ENCODE results near the gene CDC73.
"Not testable (repeated sequence)": the region's sequence is repeated elsewhere in the genome, so short reads cannot be mapped to it uniquely, and the experiment has no call there.

The CDC73 gene

GRCh38 chr1:193114485-193115095 lies 7.2 kb upstream of the CDC73 start:
- DNase-seq, result no peak

- DNase-seq, result no peak
Measured at GRCh38 chr1:193115629-193116227, 6.1 kb upstream of the CDC73 start.

GRCh38 chr1:193117167-193117566 lies 4.7 kb upstream of the CDC73 start:
- not testable (repeated sequence) for DNase-seq

- DNase-seq, result peak; percentile 52
Measured at GRCh38 chr1:193118194-193118593, 3.6 kb upstream of the CDC73 start.

GRCh38 chr1:193118803-193119730 lies 2.8 kb upstream of the CDC73 start:
- DNase-seq, result peak; percentile 52

- DNase-seq, result peak; percentile 63
Measured at GRCh38 chr1:193120604-193121166, 1.1 kb upstream of the CDC73 start.

GRCh38 chr1:193123751-193124150 lies 1.9 kb downstream of the CDC73 start:
- DNase-seq, result peak; percentile 51

GRCh38 chr1:193125369-193125768 lies 3.5 kb downstream of the CDC73 start:
- DNase-seq, result no peak

GRCh38 chr1:193131266-193131860 lies 9.5 kb downstream of the CDC73 start:
- DNase-seq, result no peak

GRCh38 chr1:193140254-193140653 lies 18.4 kb downstream of the CDC73 start:
- DNase-seq, result no peak

GRCh38 chr1:193141804-193142203 lies 20.0 kb downstream of the CDC73 start:
- no peak for DNase-seq

- no peak for DNase-seq
Measured at GRCh38 chr1:193142409-193142808, 20.6 kb downstream of the CDC73 start.

GRCh38 chr1:193143285-193143684 lies 21.5 kb downstream of the CDC73 start:
- peak; percentile 61 for DNase-seq

- DNase-seq, result no peak
Measured at GRCh38 chr1:193144361-193144938, 22.6 kb downstream of the CDC73 start.

- no peak for DNase-seq
Measured at GRCh38 chr1:193144999-193145398, 23.2 kb downstream of the CDC73 start.

- no peak for DNase-seq
Measured at GRCh38 chr1:193156117-193156821, 34.4 kb downstream of the CDC73 start.

GRCh38 chr1:193156822-193157142 lies 35.0 kb downstream of the CDC73 start:
- no peak for DNase-seq

GRCh38 chr1:193157360-193157759 lies 35.5 kb downstream of the CDC73 start:
- no peak for DNase-seq

- DNase-seq, result peak; percentile 36
Measured at GRCh38 chr1:193176113-193176512, 54.3 kb downstream of the CDC73 start.

GRCh38 chr1:193176788-193177187 lies 55.0 kb downstream of the CDC73 start:
- no peak for DNase-seq

GRCh38 chr1:193179094-193179493 lies 57.3 kb downstream of the CDC73 start:
- no peak for DNase-seq

GRCh38 chr1:193181536-193181935 lies 59.7 kb downstream of the CDC73 start:
- no peak for DNase-seq

All from OCI-M1 (cell line).